ENCODE data around the gene ST7L. TPM values are rescaled to one million over a fixed set of nuclear protein-coding genes. Genes with fewer than 3 reads are reported as not detected.

ST7L gene
- total and polyA plus RNA-seq, 2 donors (not counting 1 experiment from before 2014, with no cell fraction given) = 14.6 to 18.0 TPM

DNA sequence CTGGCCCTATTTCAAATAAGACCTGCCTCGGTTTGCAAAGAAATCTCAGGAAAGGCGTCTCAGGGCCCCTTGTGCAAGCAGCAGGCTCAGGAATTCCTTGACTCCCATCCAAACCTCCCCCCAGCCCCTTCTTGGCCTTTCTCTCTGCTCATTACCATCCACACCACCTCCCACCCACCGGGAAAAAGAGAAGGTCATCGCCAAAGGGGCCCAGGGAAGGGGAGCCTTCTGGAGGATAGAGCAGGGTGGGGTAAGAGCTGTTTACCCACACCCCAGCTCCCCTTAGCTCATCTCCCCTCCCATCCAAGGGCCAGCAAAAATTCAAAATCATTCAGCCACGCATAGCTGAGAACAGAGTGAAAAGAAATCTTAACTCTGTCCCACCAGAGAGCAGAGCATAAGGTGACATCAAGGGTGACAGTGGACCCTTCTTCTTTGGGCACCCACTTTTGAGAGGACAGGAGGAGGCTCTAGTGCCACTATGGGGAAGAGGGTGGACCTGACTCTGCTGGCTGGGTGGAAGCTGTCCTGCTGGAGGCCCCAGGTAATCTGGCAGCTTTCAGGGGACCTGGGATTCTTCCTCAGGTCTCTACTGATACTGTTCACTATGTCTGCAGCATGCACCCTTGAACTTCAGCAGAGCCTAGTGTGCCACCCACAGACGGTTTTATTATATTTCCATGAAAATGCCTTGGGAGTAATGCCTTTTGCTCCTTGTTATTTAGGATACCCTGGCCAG lies 114.1 kb downstream of the ST7L start:
- Histone ChIP-seq H4K20me1 (ENCODE audit: control insufficient read depth, extremely low read depth, insufficient read depth, low read length) (no peaks in the 10 kb centered on the region), H3K4me3 (replicated peaks in 1 of 4; ENCODE audit: control extremely low read depth in 1 of 4, insufficient read depth in 1 of 4, low read depth in 3 of 4, low read length in 4 of 4) (no peak overlapping the region), H3K79me2 (ENCODE audit: control insufficient read depth, insufficient read depth, low read length) (no peaks in the 10 kb centered on the region), H3K27me3 (ENCODE audit: control insufficient read depth, insufficient read depth, low read length) (peaks cover 24% of the 10 kb centered on the region), H3K4me2 (ENCODE audit: extremely low read depth, insufficient read depth, low read length) (no peak overlapping the region), H3K9me3 (ENCODE audit: control insufficient read depth, insufficient read depth, low read depth, low read length) (no peaks in the 10 kb centered on the region), H3K36me3 (ENCODE audit: control insufficient read depth, insufficient read depth, low read length) (no peaks in the 10 kb centered on the region), H3K9ac (ENCODE audit: insufficient read depth, low read length) (no peak overlapping the region), H2AFZ (ENCODE audit: low read length) (no peak overlapping the region), H3K27ac (ENCODE audit: insufficient read depth, low read length) (no peak overlapping the region), H3K4me1 (ENCODE audit: control insufficient read depth, extremely low read depth, insufficient read depth, low read length) (peaks cover 2% of the 10 kb centered on the region)
- DNase-seq (ENCODE audit: low read depth in 2 of 2) = no peak
- TF ChIP-seq, protein P1, sequence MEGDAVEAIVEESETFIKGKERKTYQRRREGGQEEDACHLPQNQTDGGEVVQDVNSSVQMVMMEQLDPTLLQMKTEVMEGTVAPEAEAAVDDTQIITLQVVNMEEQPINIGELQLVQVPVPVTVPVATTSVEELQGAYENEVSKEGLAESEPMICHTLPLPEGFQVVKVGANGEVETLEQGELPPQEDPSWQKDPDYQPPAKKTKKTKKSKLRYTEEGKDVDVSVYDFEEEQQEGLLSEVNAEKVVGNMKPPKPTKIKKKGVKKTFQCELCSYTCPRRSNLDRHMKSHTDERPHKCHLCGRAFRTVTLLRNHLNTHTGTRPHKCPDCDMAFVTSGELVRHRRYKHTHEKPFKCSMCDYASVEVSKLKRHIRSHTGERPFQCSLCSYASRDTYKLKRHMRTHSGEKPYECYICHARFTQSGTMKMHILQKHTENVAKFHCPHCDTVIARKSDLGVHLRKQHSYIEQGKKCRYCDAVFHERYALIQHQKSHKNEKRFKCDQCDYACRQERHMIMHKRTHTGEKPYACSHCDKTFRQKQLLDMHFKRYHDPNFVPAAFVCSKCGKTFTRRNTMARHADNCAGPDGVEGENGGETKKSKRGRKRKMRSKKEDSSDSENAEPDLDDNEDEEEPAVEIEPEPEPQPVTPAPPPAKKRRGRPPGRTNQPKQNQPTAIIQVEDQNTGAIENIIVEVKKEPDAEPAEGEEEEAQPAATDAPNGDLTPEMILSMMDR (conservative IDR thresholded peaks at IDR 0.05 in 1 of 2, IDR thresholded peaks at IDR 0.05 in 1 of 2; ENCODE audit: low read depth in 1 of 2, low read length in 2 of 2) = no peak
- TF ChIP-seq EZH2 (IDR thresholded peaks at IDR 0.05; ENCODE audit: low read length, missing control alignments) = no peak

DNA sequence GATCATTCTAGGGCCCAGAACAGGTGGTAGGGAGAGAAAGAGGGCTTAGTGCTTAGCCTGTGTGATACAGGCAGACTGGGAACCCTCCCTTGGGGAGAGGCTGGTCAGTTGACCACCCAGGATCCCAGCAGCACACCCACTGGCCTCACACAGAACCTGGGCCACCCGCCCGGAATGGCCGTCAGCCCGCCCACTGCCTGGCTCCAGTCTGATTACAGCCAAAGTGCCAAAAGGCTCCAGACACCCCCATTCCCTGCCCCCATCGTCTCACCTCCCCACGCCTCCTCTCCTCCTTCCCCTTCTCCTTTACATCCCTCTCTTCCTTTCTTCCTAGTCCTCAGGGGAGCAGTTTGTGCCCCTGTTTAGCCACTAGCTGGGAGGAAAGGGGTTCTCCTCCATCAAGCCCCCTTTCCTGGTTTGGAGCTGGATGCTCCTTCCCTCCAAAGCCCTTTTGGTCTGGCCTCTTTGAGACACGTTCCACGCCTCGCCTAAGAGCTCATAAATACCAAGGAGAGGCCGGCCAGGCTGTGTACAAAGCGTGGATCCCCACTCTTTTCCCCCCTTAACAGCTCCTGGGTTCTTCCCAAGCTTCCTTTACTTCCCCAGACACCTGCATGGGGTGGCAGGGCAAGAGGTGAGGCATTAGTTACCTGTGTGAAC lies 114.8 kb downstream of the ST7L start:
- no peaks in the 10 kb centered on the region for H3K79me2 ChIP-seq (ENCODE audit: control insufficient read depth, insufficient read depth, low read length)
- H3K9ac ChIP-seq (ENCODE audit: insufficient read depth, low read length) = no peak overlapping the region
- peaks cover 2% of the 10 kb centered on the region for H3K4me1 ChIP-seq (ENCODE audit: control insufficient read depth, extremely low read depth, insufficient read depth, low read length)
- H3K27ac ChIP-seq (ENCODE audit: insufficient read depth, low read length) = no peak overlapping the region
- no peaks in the 10 kb centered on the region for H3K36me3 ChIP-seq (ENCODE audit: control insufficient read depth, insufficient read depth, low read length)
- peaks cover 20% of the 10 kb centered on the region for H3K27me3 ChIP-seq (ENCODE audit: control insufficient read depth, insufficient read depth, low read length)
- H4K20me1 ChIP-seq (ENCODE audit: control insufficient read depth, extremely low read depth, insufficient read depth, low read length) = no peaks in the 10 kb centered on the region
- no peak for TF ChIP-seq EZH2 (IDR thresholded peaks at IDR 0.05; ENCODE audit: low read length, missing control alignments)
- TF ChIP-seq, protein P1 (conservative IDR thresholded peaks at IDR 0.05 in 1 of 2, IDR thresholded peaks at IDR 0.05 in 1 of 2; ENCODE audit: low read depth in 1 of 2, low read length in 2 of 2) = no peak
- H3K4me3 ChIP-seq (replicated peaks in 1 of 4; ENCODE audit: control extremely low read depth in 1 of 4, insufficient read depth in 1 of 4, low read depth in 3 of 4, low read length in 4 of 4) = no peak overlapping the region
- H3K9me3 ChIP-seq (ENCODE audit: control insufficient read depth, insufficient read depth, low read depth, low read length) = no peaks in the 10 kb centered on the region
- DNase-seq (ENCODE audit: low read depth in 2 of 2) = no peak
- no peak overlapping the region for H3K4me2 ChIP-seq (ENCODE audit: extremely low read depth, insufficient read depth, low read length)
- H2AFZ ChIP-seq (ENCODE audit: low read length) = no peak overlapping the region

DNA sequence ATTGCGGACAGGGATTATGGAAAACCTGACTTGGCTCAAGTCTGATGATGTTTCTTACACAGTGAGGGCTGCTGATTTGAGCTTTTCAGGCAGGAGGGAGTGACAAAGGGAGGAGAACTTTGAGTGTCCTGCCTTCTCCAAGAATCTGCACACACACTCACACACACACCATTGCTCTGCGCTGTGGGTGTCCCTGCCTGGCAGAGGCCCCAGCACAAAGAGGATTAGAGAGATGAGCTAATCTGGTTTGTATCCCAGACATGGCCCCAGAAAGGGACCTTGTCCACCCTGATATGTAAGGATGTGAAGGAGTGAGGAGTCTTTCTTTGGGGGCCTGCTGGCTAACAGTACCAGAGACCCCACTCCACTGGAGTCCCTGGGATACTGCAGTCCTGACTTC lies 116.1 kb downstream of the ST7L start:
- TF ChIP-seq, protein P1 (conservative IDR thresholded peaks at IDR 0.05 in 1 of 2, IDR thresholded peaks at IDR 0.05 in 1 of 2; ENCODE audit: low read depth in 1 of 2, low read length in 2 of 2) = no peak
- peaks cover 15% of the 10 kb centered on the region for H3K27me3 ChIP-seq (ENCODE audit: control insufficient read depth, insufficient read depth, low read length)
- H3K4me3 ChIP-seq (replicated peaks in 1 of 4; ENCODE audit: control extremely low read depth in 1 of 4, insufficient read depth in 1 of 4, low read depth in 3 of 4, low read length in 4 of 4) = no peak overlapping the region
- H3K4me2 ChIP-seq (ENCODE audit: extremely low read depth, insufficient read depth, low read length) = no peak overlapping the region
- no peak for DNase-seq (ENCODE audit: low read depth in 2 of 2)
- H3K9me3 ChIP-seq (ENCODE audit: control insufficient read depth, insufficient read depth, low read depth, low read length) = no peaks in the 10 kb centered on the region
- no peaks in the 10 kb centered on the region for H3K79me2 ChIP-seq (ENCODE audit: control insufficient read depth, insufficient read depth, low read length)
- H3K36me3 ChIP-seq (ENCODE audit: control insufficient read depth, insufficient read depth, low read length) = no peaks in the 10 kb centered on the region
- H3K9ac ChIP-seq (ENCODE audit: insufficient read depth, low read length) = no peak overlapping the region
- H4K20me1 ChIP-seq (ENCODE audit: control insufficient read depth, extremely low read depth, insufficient read depth, low read length) = no peaks in the 10 kb centered on the region
- H3K4me1 ChIP-seq (ENCODE audit: control insufficient read depth, extremely low read depth, insufficient read depth, low read length) = peaks cover 2% of the 10 kb centered on the region
- H2AFZ ChIP-seq (ENCODE audit: low read length) = no peak overlapping the region
- H3K27ac ChIP-seq (ENCODE audit: insufficient read depth, low read length) = no peak overlapping the region

Data from fibroblast of lung (primary cell).